ENCODE measurements around the gene TOR1AIP1.
A peak's percentile ranks its signal among the peaks of the same experiment; 100 is the strongest.
"Not testable (repeated sequence)": the region's sequence is repeated elsewhere in the genome, so short reads cannot be mapped to it uniquely, and the experiment has no call there.

The TOR1AIP1 gene

DNA sequence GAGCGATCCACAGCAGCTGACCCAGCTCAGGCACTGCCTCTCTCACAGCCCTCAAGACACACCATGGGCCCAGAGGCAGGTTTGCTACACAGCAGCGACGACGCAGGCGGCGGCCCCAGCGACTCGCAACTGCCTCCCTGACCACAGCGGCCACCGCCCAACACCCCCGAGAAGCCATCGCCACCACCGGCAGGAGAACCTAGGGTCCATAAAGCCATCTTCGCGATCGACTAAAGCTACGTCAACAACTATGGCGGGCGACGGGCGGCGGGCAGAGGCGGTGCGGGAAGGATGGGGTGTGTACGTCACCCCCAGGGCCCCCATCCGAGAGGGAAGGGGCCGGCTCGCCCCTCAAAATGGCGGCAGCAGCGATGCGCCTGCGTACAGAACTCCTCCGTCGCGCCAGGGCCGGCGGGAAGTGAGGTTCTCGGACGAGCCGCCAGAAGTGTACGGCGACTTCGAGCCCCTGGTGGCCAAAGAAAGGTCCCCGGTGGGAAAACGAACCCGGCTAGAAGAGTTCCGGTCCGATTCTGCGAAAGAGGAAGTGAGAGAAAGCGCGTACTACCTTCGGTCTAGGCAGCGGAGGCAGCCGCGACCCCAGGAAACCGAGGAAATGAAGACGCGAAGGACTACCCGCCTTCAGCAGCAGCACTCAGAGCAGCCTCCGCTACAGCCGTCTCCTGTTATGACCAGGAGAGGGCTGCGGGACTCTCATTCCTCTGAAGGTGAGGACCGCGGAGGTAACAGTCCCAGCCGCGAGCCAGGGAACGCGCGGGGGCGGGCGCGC lies at the start of gene TOR1AIP1:
TOR1AIP1 (plus strand) TSS at position 33 of the 787 bp plus-strand sequence; CDS start at position 251, 218 bp downstream.
- peak; percentile 99 for DNase-seq (ENCODE audit: low read depth, low spot score)

DNA sequence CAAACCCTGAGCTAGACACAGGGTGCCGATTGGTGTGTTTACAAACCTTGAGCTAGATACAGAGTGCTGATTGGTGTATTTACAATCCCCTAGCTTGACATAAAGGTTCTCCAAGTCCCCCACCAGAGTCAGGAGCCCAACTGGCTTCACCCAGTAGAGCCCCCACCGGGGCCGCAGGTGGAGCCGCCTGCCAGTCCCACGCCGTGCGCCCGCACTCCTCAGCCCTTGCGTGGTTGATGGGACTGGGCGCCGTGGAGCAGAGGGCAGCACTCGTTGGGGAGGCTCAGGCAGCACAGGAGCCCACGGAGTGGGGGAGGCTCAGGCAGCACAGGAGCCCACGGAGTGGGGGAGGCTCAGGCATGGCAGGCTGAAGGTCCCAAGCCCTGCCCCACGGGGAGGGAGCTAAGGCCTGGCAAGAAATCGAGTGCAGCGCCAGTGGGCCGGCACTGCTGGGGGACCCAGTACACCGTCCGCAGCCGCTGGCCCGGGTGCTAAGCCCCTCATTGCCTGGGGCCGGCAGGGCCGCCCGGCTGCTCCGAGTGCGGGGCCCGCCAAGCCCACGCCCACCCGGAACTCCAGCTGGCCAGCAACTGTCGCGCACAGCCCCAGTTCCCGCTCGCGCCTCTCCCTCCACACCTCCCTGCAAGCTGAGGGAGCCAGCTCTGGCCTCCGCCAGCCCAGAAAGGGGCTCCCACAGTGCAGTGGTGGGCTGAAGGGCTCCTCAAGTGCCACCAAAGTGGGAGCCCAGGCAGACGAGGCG lies 45.2 kb upstream of the TOR1AIP1 start:
- DNase-seq (ENCODE audit: low read depth, low spot score): not testable (repeated sequence)

DNA sequence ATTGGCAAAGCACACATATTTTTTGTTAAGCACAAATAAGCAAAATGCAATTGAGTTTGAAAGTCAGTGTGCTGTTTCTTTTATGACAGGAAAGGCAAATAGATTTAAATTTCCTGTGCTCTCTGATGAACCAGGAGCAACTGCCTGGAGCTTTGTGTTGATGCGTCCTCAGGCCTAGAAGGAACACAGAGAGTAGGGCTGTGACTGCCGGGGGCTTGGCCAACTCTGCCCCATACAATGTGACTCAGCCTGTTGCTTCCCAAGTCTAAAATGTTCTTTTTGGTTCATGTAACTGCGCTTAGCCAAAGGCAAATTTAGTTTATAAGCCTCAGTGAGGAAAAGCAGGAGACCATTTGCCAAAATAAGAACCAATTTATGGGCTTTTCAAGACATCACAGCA lies 42.0 kb upstream of the TOR1AIP1 start:
- DNase-seq (ENCODE audit: low read depth, low spot score): no peak

DNA sequence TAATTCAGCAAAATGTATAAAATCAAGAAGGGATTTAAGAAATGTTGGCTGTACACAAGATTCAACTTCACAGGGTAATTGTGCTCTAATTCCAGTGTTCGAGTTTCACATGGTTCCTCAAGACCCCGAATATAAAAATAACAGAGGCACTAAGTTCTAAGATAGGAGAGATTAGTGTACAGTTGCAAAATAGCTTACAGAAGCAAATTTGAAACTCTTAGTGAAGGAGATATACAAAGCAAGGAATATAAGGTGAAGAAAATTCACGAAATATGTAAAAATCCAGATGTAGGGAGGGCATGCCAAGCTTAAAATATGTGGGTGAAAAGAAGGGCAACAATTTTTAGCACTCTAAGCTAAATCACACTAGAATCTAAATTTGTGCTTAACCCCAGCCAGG lies 33.9 kb upstream of the TOR1AIP1 start:
- DNase-seq (ENCODE audit: low read depth, low spot score): no peak

GRCh38 chr1:179853102-179853501 lies 29.0 kb upstream of the TOR1AIP1 start:
- DNase-seq (ENCODE audit: low read depth, low spot score): no peak

DNA sequence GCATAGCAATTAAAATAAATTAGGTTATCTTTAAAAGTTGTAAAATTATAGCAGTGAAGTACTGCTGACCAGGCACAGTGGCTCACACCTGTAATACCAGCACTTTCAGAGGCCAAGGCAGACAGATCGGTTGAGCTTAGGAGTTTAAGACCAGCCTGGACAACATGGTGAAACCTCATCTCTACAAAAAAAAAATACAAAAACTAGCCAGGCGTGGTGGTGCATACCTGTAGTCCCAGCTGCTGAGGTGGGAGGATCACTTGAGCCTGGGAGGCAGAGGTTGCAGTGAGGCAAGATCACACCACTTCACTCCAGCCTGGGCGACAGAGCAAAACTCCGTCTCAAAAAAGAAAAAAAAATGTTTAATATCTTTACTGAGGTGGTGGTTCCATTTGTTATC lies 26.3 kb upstream of the TOR1AIP1 start:
- not testable (repeated sequence) for DNase-seq (ENCODE audit: low read depth, low spot score)

DNA sequence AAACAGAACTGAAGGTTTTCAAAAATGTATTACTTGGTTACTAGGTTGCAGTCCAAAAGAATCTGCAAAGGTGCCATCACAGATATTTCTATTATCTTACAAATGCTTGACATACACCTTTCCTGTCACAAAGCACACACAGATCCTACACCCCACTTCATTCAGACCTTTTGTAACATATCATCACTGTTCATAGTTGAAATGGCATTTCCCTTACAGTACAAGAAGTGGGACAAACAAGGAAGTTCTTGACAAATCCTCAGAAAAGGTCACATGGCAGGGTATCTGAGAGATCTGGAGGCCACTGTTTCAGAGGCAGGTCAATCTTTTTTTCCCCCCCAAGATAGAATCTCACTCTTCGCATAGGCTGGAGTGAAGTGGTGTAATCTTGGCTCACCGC lies 25.8 kb upstream of the TOR1AIP1 start:
- no peak for DNase-seq (ENCODE audit: low read depth, low spot score)

- no peak for DNase-seq (ENCODE audit: low read depth, low spot score)
Measured at GRCh38 chr1:179857009-179857408, 25.1 kb upstream of the TOR1AIP1 start.

GRCh38 chr1:179860652-179861051 lies 21.4 kb upstream of the TOR1AIP1 start:
- DNase-seq (ENCODE audit: low read depth, low spot score): no peak

- DNase-seq (ENCODE audit: low read depth, low spot score): no peak
Measured at GRCh38 chr1:179865377-179865776, 16.7 kb upstream of the TOR1AIP1 start.

DNA sequence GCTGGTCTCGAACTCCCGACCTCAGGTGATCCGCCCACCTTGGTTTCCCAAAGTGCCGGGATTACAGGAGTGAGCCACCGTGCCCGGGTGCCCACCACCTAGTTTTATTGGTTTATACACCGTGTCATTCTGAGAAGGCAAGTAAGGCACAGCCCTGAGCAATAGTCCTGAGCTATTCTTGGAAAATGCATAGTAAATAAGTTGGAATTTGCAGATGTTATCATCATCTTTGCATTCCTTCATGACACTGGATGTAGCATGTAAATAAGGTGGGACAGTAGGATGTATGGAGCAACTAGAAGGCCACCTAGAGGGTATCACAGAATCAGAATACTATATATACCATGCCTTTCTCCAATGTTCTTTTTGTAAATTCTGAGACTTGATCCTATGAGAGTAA lies 15.5 kb upstream of the TOR1AIP1 start:
- no peak for DNase-seq (ENCODE audit: low read depth, low spot score)

DNA sequence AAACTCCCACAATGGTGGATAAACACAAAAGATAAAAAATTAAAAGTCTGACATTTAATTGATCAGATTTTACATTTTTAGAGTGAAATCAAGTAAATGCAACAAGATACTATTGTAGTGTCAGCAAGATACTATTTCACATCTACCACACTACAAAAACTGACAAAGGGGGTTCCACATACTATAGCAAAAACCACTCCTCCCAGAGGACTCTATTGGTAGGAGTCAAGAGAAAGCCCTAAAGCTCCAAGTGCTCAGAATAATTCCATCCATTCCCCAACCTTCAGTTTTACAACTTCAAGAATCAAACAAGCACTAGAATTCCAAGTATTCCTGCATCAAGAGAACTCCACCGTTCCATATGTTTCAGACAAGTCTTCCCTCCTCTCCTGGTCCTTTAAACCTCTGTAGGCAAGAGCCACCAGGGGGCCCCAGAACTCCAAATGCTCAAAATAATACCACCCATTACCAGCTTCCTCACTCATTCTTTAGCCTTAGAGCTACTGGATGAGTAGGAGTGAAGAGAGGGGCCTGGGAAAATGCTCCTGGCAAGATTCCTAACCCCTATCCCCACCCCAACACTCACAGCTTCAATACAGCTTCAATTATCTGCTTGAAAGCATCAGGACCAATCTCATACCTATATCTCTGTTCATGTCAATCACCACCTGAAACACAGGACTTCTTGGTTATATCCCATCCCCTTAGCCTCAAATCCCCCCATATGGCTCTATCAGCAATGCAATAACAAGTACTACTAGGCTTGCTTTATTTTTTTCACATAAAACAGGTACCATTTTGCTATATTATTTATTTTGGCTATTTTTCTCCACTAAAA lies 14.4 kb upstream of the TOR1AIP1 start:
- DNase-seq (ENCODE audit: low read depth, low spot score): peak; percentile 83

DNA sequence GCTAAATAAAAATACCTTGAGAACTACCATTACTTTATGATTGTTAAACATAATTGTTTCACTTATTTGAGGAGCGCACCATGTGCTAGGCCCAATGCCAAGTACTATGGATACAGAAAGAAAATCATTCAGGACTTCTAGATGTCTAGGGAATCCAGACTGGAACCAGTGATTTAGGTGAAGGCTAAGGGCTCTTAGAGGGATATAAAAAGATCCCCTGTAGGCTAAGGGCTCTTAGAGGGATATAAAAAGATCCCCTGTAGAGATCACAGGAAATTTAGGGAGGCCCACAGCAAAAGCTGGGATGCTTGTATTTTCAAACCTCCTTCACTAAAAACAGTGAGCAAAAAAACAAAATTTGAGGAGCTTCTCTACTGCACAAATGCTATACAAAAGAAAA lies 11.2 kb upstream of the TOR1AIP1 start:
- no peak for DNase-seq (ENCODE audit: low read depth, low spot score)

DNA sequence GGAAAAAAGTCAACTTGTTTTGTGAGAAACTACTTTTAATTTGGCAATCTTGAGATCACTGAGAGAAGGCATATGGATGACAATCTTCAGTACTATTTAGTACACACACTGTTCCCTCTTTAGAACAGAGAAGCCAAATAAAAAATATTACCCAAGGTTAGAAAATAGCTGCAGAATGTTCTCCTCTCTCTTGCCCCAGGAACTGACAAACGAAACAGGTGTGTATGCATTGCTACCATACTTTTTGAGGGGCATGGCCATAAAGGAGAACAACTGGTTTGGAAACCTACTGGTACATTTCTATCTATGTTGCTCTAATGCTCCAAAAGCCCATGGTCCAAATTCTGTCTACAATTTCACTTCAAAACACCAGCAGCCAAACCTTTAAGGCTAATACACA lies 10.1 kb upstream of the TOR1AIP1 start:
- no peak for DNase-seq (ENCODE audit: low read depth, low spot score)

DNA sequence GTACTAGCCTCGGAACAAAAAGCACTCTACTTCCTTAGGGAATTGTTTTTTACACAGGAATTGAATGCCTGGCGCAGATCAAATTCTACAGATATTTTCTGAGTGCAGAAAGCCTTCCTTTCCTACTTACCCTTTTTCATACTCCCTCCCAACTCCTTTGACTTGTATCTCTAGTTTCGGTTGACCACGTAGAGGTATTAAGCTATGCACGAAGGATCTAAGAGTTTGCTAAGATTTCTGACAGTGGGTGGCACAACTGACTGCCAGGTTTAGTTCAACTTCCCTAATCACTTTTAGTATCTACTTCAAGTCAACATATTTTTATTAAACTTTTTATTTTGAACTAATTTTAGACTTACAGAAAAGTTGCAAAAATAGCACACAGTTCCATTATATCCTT lies 9.5 kb upstream of the TOR1AIP1 start:
- DNase-seq (ENCODE audit: low read depth, low spot score): no peak

DNA sequence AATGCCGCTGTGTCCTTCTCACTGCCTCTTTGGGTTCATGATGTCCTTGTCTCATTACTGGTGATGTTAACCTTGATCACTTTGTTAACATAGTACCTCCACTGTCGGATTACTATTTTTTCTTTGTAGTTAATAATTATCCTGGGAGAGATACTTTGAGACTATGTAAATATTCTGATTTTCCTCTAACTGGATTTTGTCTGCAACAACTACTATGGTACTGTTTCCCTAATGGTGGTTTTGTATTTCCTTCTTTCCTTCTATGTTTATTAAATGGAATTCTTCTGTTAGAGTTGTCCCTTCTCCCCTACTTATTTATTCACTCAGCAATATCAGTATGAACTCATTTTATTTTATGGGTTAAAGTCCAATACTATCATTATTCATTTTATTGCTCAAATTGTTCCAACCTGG lies 8.6 kb upstream of the TOR1AIP1 start:
- no peak for DNase-seq (ENCODE audit: low read depth, low spot score)

DNA sequence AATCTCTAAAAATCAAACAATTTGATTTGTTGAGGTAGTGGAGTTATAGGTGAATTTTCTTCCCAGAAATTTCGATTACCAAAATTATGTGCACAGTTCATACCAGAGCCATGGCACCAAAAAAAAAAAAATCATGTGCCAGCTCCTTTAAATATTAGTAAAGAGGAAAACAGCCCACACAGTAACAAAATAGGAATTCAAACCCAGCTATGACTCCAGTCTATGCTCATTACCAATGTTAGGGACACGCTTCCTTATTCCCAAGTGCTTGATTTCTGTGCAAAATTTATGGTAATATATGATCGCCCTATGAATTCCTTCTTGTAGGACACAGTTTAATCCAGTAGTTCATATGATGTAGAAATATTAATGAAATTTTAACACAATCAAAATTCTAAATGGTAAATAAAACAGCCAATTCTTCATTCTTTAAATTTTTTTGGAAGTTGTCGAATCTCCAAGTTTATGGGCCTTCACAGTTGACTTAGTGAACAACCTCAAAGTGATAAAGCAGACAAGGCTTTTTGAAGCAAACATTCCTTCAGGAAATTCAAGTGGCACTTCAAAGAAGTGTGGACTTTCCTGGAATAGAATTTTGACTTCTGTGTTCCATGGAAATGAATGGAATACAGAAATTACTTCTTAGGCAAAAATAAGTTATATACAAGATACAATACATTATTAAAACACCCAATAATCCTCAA lies 6.3 kb upstream of the TOR1AIP1 start:
- no peak for DNase-seq (ENCODE audit: low read depth, low spot score)

DNA sequence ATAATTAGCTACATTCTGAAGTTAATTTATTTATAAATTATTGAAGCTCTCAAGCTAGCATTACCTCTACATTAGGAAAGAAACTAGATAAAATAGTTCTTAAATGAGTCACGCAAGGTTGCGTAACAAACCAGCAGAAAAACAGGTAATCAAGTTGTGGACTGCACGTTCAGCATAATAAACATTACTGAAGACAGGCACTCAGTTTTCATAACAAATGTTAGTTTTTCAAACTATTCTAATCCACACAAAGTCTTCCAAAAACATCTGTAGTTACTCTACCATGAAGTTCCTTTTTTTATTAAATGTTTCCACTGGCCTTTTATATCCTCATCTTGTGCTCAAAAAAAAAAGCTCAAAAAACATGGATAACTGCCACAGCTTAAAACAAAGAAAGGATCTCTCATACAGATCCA lies 5.8 kb upstream of the TOR1AIP1 start:
- no peak for DNase-seq (ENCODE audit: low read depth, low spot score)

GRCh38 chr1:179877586-179878265 lies 4.4 kb upstream of the TOR1AIP1 start, which contains the start of gene TOR1AIP2:
Gene TOR1AIP2, minus strand, starts transcription at chr1:179877803. Its CDS starts 25,138 bp downstream, at chr1:179852665.
- peak; percentile 91 for DNase-seq (ENCODE audit: low read depth, low spot score)

DNA sequence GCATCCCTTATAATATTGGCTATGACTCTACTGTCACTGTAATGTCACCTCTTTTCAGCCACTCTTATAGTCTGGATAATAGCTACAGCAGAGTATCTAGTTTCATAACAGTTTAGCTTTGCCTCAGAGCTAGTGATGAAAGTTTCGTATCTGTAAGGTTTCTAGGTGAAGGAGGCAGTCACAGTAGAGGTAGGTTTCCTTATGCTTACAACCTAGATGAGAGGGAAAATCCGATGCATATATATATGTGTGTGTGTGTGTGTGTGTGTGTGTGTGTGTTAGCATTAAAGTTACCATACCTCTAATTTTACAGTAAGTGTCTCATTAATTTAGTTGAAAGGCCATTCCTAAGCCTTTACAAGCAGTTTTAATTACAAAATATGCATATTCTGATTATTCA lies 2.3 kb upstream of the TOR1AIP1 start:
- no peak for DNase-seq (ENCODE audit: low read depth, low spot score)

Data from ELF-1 (cell line).